NCI-H2107 treated with DMSO at 0.1 percent for 48 hours (cell line): Measurements from ENCODE around the gene FZR1.
A peak's percentile ranks its signal among the peaks of the same experiment; 100 is the strongest.
"Not testable (repeated sequence)": the region's sequence is repeated elsewhere in the genome, so short reads cannot be mapped to it uniquely, and the experiment has no call there.

ENCODE experiments used
- DNase-seq: peaks from one replicate; lab custom pipeline; 2025; ENCODE audit not compliant: unreplicated experiment; lab: John Stamatoyannopoulos, UW

FZR1 gene

GRCh38 chr19:3544058-3544376 is 37.9 kb downstream of the FZR1 start:
- no peak for DNase-seq

- DNase-seq = no peak
Observed at GRCh38 chr19:3544742-3545668, 38.9 kb downstream of the FZR1 start.

GRCh38 chr19:3545669-3546034 is 39.5 kb downstream of the FZR1 start:
- no peak for DNase-seq

- DNase-seq = no peak
Observed at GRCh38 chr19:3546119-3546518, 40.0 kb downstream of the FZR1 start.

GRCh38 chr19:3547301-3547731 is 41.2 kb downstream of the FZR1 start:
- no peak for DNase-seq

GRCh38 chr19:3547767-3548282 is 41.7 kb downstream of the FZR1 start:
- DNase-seq = no peak

- DNase-seq = no peak
Observed at GRCh38 chr19:3548606-3549005, 42.5 kb downstream of the FZR1 start.

- no peak for DNase-seq
Observed at GRCh38 chr19:3549816-3550215, 43.7 kb downstream of the FZR1 start.

GRCh38 chr19:3550947-3551791 is 45.1 kb downstream of the FZR1 start:
- no peak for DNase-seq

- no peak for DNase-seq
Observed at GRCh38 chr19:3551792-3552095, 45.6 kb downstream of the FZR1 start.

- DNase-seq = no peak
Observed at GRCh38 chr19:3554254-3555083, 48.4 kb downstream of the FZR1 start.

- no peak for DNase-seq
Observed at GRCh38 chr19:3555653-3556422, 49.7 kb downstream of the FZR1 start.

GRCh38 chr19:3556423-3556977 is 50.4 kb downstream of the FZR1 start:
- DNase-seq = no peak

GRCh38 chr19:3556978-3557460 is 50.9 kb downstream of the FZR1 start:
- DNase-seq = no peak

- DNase-seq = peak; percentile 71
Observed at GRCh38 chr19:3557461-3558248, 51.5 kb downstream of the FZR1 start, which contains the start of gene MFSD12. MFSD12 (minus strand) TSS chr19:3557586; CDS start chr19:3557403, 183 bp downstream.

GRCh38 chr19:3563709-3564524 is 57.8 kb downstream of the FZR1 start:
- no peak for DNase-seq

GRCh38 chr19:3565139-3565538 is 59.0 kb downstream of the FZR1 start:
- DNase-seq = no peak

GRCh38 chr19:3570042-3570441 is 63.9 kb downstream of the FZR1 start:
- not testable (repeated sequence) for DNase-seq
